ENCODE measurements around the gene TIAM1. TPM values are rescaled to one million over a fixed set of nuclear protein-coding genes. Genes with fewer than 3 reads are reported as not detected.
A peak's percentile ranks its signal among the peaks of the same experiment; 100 is the strongest.

Gene TIAM1
- total and polyA plus RNA-seq, 2 experiments from 2014 or later: 9.2 to 9.6 TPM

- H3K9me3 ChIP-seq (ENCODE audit: low read depth): no peaks in the 10 kb centered on the region
- TF ChIP-seq CTCF (IDR thresholded peaks at IDR 0.05; ENCODE audit: low read depth, low read length): no peak
- DNase-seq (ENCODE audit: low read depth in 1 of 2, low spot score in 1 of 2): no peak
- no peak overlapping the region for H3K27ac ChIP-seq
- peaks cover 7% of the 10 kb centered on the region for H3K4me1 ChIP-seq (ENCODE audit: low read depth)
- no peaks in the 10 kb centered on the region for H3K36me3 ChIP-seq
- H3K27me3 ChIP-seq: no peaks in the 10 kb centered on the region
- H3K4me3 ChIP-seq: no peak overlapping the region
Measured at GRCh38 chr21:31141389-31142000, 202.6 kb downstream of the TIAM1 start.

- TF ChIP-seq CTCF (IDR thresholded peaks at IDR 0.05; ENCODE audit: low read depth, low read length): no peak
Measured at GRCh38 chr21:31140676-31141075, 203.4 kb downstream of the TIAM1 start.

GRCh38 chr21:31140025-31140424 lies 204.0 kb downstream of the TIAM1 start:
- Histone ChIP-seq H3K4me3 (no peak overlapping the region), H3K4me1 (ENCODE audit: low read depth) (no peaks in the 10 kb centered on the region), H3K27me3 (no peaks in the 10 kb centered on the region), H3K9me3 (ENCODE audit: low read depth) (no peaks in the 10 kb centered on the region), H3K27ac (no peak overlapping the region), H3K36me3 (no peaks in the 10 kb centered on the region)
- no peak for DNase-seq (ENCODE audit: low read depth in 1 of 2, low spot score in 1 of 2)
- TF ChIP-seq CTCF (IDR thresholded peaks at IDR 0.05; ENCODE audit: low read depth, low read length): no peak

More at GRCh38 chr21:31140676-31141075, 203.4 kb downstream of the TIAM1 start:
- H3K36me3 ChIP-seq: no peaks in the 10 kb centered on the region
- no peak overlapping the region for H3K4me3 ChIP-seq
- H3K27me3 ChIP-seq: no peaks in the 10 kb centered on the region
- H3K27ac ChIP-seq: no peak overlapping the region
- H3K4me1 ChIP-seq (ENCODE audit: low read depth): peaks cover 6% of the 10 kb centered on the region
- H3K9me3 ChIP-seq (ENCODE audit: low read depth): no peaks in the 10 kb centered on the region
- DNase-seq (ENCODE audit: low read depth in 1 of 2, low spot score in 1 of 2): no peak

- H3K27ac ChIP-seq: no peak overlapping the region
- no peaks in the 10 kb centered on the region for H3K36me3 ChIP-seq
- TF ChIP-seq CTCF (IDR thresholded peaks at IDR 0.05; ENCODE audit: low read depth, low read length): no peak
- H3K27me3 ChIP-seq: no peaks in the 10 kb centered on the region
- DNase-seq (ENCODE audit: low read depth in 1 of 2, low spot score in 1 of 2): no peak
- no peaks in the 10 kb centered on the region for H3K4me1 ChIP-seq (ENCODE audit: low read depth)
- no peak overlapping the region for H3K4me3 ChIP-seq
- no peaks in the 10 kb centered on the region for H3K9me3 ChIP-seq (ENCODE audit: low read depth)
Measured at GRCh38 chr21:31137960-31138359, 206.1 kb downstream of the TIAM1 start.

GRCh38 chr21:31136891-31137290 lies 207.2 kb downstream of the TIAM1 start:
- Histone ChIP-seq H3K4me3 (no peak overlapping the region), H3K27me3 (no peaks in the 10 kb centered on the region), H3K9me3 (ENCODE audit: low read depth) (no peaks in the 10 kb centered on the region), H3K27ac (no peak overlapping the region), H3K4me1 (ENCODE audit: low read depth) (no peaks in the 10 kb centered on the region), H3K36me3 (no peaks in the 10 kb centered on the region)
- DNase-seq (ENCODE audit: low read depth in 1 of 2, low spot score in 1 of 2): peak in 1 of 2 donors; percentile 93
- TF ChIP-seq CTCF (IDR thresholded peaks at IDR 0.05; ENCODE audit: low read depth, low read length): peak; percentile 24

All from cardiac muscle cell (in vitro differentiated cells and primary cell).